ENCODE results near the gene FAM204A.

FAM204A gene

DNA sequence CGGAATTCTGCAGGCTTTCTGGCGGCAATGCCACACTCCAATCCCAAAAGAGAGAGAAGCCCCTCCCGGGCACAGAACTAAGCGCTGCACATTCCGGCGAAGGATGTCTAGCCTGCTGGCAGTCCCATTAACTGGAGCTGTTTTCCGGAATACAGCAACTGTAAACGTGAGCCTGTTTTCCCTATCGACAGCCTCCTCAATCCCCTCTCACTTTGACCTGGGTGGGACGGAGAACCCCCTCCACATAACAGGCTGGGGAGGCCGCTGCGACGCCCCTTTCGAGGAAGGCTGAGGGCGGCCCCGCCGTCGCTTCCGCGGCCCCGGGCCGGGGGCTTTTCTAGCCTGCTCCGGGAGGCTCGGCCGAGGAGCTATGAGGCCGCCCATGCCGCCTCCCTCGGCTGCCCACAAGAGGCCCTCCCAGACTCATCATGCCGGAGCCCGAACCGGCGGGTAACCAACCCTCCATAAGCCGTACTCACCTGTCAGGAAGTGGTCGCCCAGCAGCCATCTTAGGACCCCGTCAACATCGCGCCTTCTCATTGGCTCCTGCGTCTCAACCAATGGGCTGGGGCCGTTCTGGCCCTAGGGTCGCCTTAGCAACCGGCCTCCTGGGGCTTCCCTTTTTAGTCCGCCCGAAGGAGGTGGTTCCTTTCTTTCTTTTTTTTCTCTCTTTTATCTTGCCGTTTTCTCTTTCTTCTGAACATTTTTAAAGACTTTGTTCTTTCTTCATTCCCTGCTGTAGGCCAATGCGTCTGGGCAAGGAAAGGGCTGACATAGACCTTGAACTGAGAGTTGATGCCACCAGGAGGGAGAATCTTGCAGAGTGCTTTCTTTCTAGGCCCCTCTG lies at the start of gene FAM204A:
FAM204A (minus strand) TSS at position 534 of the 847 bp plus-strand sequence. CDS start 5,909 bp downstream, outside the sequence.
- peak; percentile 32 to 93 (median 86) for DNase-seq

DNA sequence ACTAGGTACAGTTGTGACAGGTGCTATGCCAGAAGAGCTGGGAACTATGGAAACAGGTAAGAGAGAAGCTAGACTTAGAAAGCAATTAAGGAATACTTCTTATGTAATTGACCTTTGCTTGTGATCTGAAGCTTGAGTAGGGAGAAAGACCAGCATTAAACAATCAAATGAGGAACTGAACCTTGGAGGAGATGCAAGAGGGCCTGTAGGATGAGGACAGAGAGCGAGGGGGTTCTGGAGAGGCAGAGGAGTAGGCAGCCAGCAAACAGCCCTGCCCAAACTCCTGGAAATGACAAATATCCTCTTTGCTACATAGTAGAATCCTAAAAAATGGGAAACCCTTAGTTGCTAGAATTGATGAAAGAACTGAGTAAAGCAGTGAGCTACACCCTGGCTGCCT lies 41.6 kb upstream of the FAM204A start:
- DNase-seq: no peak

GRCh38 chr10:118383063-118383689 lies 41.1 kb upstream of the FAM204A start:
- DNase-seq: no peak

GRCh38 chr10:118374404-118374803 lies 32.3 kb upstream of the FAM204A start:
- no peak for DNase-seq

GRCh38 chr10:118373786-118374185 lies 31.7 kb upstream of the FAM204A start:
- DNase-seq: no peak

DNA sequence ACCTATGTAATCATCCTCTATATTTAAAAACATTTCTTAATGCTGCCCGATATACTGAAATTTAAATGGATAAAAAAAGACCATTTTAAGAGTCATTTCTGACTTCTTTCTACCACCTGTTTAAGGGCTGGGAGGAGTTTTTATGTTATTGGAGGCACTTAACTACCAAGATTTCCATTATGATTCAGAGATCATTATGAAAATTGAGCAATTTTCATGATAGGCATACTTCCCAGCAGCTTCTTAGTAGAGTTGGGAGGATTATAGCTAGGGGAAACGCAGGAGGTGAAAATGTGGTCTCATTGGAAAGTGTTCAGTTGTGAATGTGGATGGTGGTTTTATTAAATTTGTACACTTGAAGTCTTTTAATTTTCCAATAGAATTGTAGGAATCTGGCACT lies 28.4 kb upstream of the FAM204A start:
- no peak for DNase-seq

DNA sequence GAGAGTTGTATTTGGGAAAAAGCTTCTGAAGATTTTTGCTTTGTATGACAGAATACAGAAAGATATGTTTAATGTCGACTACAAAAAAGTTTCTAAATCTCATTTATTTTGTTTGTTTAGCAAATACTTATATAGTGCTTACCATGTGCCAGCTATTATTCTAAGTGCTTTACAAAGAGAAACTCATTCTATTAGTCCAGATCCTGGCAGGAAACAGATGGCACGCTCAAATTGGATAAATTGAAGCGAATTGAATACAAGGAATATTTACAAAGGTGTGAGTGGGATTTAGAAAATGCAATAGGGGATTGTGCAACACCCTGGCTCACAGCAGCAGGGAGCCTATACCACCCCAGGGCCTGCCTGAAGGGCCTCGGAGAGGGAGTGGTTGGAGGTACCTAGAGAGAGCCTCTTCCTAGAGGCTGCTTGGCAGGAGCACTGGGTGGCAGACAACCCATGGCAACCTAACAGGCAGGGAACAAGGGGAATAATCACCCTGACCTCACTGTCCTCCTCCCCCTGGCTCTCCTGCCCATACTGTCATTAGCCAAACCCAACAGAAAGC lies 27.6 kb upstream of the FAM204A start:
- DNase-seq: no peak

DNA sequence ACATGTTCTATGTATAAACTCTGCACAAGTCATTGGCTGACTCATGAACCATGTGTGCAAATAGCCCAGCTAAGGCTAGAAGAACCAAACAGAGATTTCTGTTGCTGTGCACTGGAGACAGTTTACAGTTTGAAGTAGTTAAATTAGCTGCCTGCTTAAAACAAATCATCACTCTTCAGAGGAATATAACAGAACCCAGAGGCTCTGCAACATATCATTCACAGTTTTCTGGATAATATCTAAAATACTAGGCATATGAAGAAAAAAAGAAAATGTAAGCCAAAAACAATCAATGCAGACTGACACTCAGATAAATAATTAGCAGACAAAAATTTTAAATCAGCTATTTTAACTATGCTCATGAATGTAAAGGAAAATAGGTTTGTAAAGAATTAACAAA lies 23.6 kb upstream of the FAM204A start:
- no peak for DNase-seq

DNA sequence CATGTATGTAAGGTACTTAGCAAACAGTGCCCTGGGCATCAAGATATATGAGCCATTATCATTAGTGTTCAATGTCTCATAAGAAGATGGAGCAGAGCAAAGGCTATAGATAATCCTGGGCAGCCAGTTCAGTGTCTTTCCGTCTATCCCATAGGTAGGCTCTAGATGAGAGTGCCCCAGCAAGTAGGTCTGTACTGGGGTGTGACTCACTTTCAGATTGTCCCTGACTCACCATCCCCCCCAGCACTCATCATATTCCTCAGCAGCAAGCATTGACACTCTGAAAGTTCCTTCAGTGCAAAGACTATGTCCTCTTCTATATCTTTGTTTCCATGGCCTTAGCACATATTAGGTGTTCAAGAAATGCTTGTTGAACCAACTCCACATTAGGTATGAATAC lies 20.0 kb upstream of the FAM204A start:
- no peak for DNase-seq

DNA sequence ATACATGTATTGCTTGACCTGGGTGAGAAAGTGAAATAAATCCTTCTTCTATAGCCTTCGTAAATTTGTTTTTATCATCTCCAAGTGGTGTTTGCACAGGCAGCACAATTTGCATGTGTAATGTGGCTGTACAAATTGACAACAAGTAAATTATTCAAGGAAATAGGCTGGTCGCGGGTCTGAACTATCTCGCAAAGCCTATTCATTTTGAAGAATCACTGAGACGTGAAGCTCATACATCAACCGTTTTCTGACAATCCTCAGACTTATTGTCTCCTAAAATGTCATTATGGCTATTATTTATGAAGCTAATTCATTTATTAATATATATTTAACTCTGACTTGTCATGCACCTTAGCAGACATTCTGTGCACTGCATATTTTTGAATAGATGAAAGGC lies 16.2 kb upstream of the FAM204A start:
- no peak for DNase-seq

GRCh38 chr10:118357841-118358240 lies 15.7 kb upstream of the FAM204A start:
- no peak for DNase-seq

DNA sequence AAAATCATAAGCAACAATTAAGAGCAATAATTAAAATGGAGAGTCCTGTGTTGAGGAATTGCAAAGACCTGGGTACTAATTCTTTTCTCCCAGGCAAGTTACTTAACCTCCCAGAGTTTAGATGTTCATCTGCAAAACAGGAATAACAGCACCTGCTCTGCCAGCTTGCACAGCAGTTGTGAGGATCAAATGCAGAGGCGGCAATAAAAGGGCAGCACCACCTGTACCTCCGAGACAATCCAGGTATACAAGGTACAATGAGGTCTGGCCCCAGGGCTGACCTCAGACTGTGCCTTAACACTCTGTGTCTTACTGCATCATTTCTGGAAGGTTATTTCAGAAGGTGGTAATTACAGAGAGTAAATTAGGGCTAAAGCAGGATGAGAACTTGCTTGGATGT lies 14.5 kb upstream of the FAM204A start:
- DNase-seq: no peak

- DNase-seq: no peak
Measured at GRCh38 chr10:118355234-118355633, 13.1 kb upstream of the FAM204A start.

DNA sequence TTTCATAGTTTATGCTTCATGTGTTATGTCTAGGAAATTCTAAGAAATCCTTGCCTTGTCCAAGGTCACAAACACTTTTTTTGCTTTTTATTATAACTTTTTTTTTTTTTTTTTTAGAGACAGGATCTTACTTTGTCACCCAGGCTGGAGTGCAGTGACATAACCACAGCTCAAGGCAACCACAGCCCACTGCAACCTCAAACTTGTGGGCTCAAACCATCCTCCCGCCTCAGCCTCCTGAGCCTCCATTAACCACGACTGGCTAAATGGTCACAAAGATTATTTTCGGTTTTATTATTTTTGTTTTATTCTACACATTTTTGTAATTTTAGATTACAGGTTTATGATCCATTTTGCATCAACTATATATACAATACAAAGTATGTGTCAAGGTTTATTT lies 7.1 kb upstream of the FAM204A start:
- DNase-seq: no peak

DNA sequence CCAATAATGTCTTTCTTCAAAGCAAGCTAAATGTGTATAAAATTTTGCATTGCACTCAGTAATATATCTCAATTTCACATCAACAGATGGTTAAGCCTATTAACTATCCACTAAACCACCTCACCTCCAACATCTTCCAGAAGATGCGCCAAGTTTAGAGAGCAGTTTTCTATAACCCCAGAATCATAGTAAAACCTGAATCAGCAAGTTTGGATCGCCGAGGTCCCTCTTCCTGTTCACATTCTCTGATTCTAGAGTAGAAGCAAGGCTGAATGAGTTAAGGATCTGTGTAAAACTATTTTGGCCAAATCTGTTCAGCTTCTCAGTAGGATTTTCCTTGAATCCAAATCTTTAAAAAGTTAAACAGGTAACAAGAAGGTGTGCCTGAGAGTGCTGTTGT lies 1.4 kb upstream of the FAM204A start:
- no peak for DNase-seq

GRCh38 chr10:118343115-118343514 lies 991 bp upstream of the FAM204A start:
- no peak for DNase-seq

- DNase-seq: peak in 3 of 58 donors; percentile 1 to 12 (median 4)
Measured at GRCh38 chr10:118342638-118343020, 505 bp upstream of the FAM204A start.

DNA sequence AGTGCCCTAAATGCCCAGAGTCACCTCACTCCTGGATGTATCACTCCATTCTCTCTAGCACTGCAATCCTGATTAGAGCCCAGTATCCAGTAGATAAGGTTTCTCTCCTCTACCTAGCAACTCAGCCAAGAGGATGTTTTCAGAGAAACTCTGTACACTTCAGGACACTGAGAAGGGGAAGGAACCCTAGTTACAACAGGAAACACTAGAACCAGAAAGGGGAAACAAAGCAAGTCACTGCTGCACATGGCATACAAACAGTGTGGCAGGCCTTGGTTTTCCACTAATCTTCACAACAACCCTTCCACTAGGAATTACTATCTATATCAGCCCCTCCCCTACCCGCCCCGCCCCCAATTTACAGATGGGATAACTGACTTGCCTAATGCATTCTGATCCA lies 1.6 kb downstream of the FAM204A start:
- no peak for DNase-seq

- DNase-seq: peak in 2 of 58 donors; percentile 2
Measured at GRCh38 chr10:118339111-118339510, 3.0 kb downstream of the FAM204A start.

GRCh38 chr10:118337356-118337755 lies 4.8 kb downstream of the FAM204A start:
- no peak for DNase-seq

GRCh38 chr10:118333871-118334270 lies 8.3 kb downstream of the FAM204A start:
- no peak for DNase-seq

DNA sequence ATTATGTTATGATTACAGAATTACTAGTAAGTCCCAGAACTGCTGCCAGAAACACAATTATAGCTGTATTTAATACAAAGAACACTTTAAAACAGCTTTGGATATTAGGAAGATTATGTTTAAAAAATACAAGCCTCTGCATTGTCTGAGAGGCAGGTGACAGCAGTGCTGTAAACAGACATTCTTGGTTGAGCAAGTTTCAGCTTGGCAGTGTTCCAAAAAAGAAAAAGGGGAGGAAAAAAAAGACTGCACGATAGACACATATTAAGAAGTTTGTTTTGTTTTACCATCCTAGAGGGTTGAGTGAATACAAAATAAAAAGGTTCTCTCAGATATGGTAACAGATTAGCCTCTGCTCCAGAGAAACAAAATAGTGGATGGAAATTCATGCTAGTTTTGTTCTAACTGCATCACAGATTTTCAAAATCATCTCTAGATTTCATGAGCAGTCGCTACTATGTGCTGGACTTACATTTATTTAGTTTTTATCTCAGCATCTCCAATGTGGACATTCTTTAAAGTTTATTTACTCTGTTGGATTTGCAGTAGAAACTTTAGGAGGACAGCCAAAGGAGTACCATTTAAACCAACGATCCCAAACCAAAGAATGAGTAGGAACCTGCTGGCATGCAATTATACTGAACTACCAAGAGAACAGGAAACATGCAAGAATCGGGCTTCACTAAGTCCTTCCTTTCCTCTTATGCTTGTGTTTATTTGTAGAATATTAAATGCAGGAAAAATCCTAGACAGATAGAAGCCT lies 9.0 kb downstream of the FAM204A start:
- peak in 1 of 58 donors; percentile 13 for DNase-seq

Data from anterior cingulate cortex (tissue), 58 donors.